HepG2 (cell line): ENCODE data around the gene TJP3.

Experiments
- HNF1A ChIP-seq, 2 experiments: sonication (generic) in 1 of 2; formaldehyde crosslinking in 1 of 2; IDR thresholded peaks; 2 replicates each; pipeline versions ENCODE4 v1.4.0 to v1.6.1; 2016 to 2020; ENCODE audit warnings: borderline replicate concordance in 1 of 2, low read depth in 1 of 2, mild to moderate bottlenecking in 1 of 2, missing genetic modification reagents in 1 of 2
- KLF6 ChIP-seq: IDR thresholded peaks from 2 replicates; pipeline ENCODE4 v1.8.0; 2016; ENCODE audit warnings: missing biosample characterization, missing genetic modification reagents
- NFKBIZ ChIP-seq: IDR thresholded peaks from 2 replicates; pipeline ENCODE4 v1.6.1; 2018; ENCODE audit warnings: missing genetic modification reagents, missing compliant biosample characterization
- TARDBP ChIP-seq: sonication (generic); formaldehyde crosslinking; IDR thresholded peaks from 2 replicates; pipeline ENCODE4 v1.8.0; 2022; ENCODE audit warnings: mild to moderate bottlenecking, missing genetic modification reagents
- TCF7 ChIP-seq: sonication (generic); IDR thresholded peaks from 2 replicates; pipeline ENCODE4 v1.6.1; 2016; ENCODE audit warnings: antibody characterized with exemption, low read depth
- ZSCAN9 ChIP-seq: IDR thresholded peaks from 2 replicates; pipeline ENCODE4 v1.6.1; 2016; ENCODE audit warnings: borderline replicate concordance
- TF ChIP-seq, protein P1 (sequence below): IDR thresholded peaks from 2 replicates; pipeline ENCODE4 v1.6.1; 2012; ENCODE audit warnings: inconsistent platforms

- TF ChIP-seq HNF1A (IDR thresholded peaks at IDR 0.05; ENCODE audit: low read depth) (no peak), HNF1A (CRISPR knock-in tag; IDR thresholded peaks at IDR 0.05; ENCODE audit: borderline replicate concordance) (no peak), TCF7 (no peak), TARDBP (CRISPR knock-in tag) (no peak), ZSCAN9 (CRISPR knock-in tag) (no peak), NFKBIZ (CRISPR knock-in tag) (no peak), KLF6 (CRISPR knock-in tag) (no peak)
- TF ChIP-seq, protein P1, sequence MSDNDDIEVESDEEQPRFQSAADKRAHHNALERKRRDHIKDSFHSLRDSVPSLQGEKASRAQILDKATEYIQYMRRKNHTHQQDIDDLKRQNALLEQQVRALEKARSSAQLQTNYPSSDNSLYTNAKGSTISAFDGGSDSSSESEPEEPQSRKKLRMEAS = no peak
Observed at GRCh38 chr19:3723883-3724282, 15.7 kb downstream of the TJP3 start.
